ENCODE data around the gene INS.

INS gene

DNA sequence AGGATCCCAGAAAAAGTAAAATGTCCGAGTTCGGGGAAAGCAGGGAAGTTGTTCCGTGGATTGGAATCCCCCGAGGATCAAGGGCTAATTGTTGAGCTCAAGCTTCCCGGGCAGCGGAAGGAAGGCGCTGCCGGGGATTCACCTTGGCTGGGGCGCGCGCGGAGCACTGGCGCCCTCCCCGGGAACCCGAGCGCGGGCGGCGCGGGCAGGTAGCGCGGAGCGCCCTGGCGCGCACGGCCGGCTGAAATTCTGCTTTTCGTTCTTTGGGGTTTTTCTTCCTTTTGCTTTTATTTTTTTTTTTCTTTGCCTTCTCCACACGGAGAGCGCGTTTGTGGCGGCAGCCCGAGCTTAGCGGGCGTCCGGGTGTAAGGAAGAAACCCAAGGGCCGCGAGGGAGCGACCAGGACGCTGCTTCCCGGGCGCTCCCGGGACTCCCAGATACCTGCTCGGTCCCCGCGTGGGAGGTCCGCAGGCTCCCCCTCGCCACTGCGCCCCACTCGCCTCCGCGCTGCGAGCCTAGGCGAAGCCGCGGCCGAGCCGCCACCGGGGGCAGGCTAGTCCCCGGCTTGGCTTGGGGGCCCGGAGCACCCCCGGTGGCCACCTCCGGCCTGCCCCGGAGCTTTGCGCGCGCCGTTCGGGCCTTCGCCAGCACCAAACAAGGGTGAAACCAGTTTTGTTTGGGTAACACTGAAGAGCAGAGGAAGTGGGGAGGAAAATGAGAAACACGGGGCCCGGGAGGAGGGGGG lies 17.0 kb downstream of the INS start:
- no peak for DNase-seq

DNA sequence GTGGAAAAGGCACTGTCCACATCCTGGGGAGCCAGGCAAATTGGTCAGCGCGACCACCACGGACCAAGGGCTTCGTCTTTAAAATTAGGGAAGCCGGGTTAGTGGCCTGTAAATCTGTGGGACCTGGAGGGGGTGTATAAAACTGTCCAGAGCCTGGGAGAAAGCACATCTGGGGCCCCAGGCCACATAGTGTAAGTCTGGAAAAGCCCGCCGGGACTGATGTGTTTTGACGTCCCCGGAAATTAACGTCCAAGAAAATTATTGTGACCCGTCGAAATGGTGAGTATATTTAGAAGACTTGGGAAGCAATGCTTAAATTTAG lies 17.6 kb downstream of the INS start:
- no peak for DNase-seq

DNA sequence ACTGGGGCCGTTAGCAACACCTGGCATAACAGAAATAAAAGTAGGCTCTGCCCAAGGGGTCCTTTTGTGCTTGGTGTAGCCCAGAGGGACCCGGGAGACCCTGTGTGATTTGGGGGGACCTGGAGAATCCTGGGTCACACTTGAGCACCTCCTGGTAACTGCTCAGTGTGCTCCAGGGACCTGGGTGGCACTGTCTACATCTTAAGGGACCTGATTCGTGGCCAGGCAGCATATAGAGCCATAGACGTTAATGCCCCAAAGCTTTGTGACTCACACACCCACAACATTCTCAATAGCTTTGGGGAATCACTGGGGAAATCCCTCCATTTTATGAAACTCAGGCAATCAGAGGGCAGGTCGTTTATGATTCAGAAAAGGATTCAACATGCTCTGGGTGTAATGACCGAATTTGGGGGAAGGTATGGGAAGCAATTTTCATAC lies 18.2 kb downstream of the INS start:
- DNase-seq: no peak

DNA sequence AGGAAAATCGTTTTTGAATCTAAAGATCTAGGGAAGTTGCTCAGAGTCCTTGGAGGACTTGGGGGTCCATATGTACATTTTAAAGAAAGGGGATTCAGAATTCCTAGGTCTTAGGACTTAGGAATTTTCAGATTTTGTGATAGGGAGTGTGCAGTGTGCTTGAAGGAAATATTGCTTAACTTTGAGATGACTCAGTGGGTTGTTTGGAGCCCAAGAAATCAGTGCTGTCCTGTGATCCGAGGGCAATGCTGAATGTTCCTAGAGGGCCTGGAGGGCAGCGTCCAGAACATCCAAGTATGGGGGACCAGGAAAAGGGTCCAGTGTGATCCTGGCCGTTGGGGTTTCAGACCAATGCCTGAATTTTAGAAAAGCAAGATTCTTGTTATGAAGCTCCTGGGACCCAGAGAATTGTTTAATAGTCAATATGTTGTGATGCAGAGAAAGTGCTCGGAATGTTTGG lies 18.7 kb downstream of the INS start:
- no peak for DNase-seq

DNA sequence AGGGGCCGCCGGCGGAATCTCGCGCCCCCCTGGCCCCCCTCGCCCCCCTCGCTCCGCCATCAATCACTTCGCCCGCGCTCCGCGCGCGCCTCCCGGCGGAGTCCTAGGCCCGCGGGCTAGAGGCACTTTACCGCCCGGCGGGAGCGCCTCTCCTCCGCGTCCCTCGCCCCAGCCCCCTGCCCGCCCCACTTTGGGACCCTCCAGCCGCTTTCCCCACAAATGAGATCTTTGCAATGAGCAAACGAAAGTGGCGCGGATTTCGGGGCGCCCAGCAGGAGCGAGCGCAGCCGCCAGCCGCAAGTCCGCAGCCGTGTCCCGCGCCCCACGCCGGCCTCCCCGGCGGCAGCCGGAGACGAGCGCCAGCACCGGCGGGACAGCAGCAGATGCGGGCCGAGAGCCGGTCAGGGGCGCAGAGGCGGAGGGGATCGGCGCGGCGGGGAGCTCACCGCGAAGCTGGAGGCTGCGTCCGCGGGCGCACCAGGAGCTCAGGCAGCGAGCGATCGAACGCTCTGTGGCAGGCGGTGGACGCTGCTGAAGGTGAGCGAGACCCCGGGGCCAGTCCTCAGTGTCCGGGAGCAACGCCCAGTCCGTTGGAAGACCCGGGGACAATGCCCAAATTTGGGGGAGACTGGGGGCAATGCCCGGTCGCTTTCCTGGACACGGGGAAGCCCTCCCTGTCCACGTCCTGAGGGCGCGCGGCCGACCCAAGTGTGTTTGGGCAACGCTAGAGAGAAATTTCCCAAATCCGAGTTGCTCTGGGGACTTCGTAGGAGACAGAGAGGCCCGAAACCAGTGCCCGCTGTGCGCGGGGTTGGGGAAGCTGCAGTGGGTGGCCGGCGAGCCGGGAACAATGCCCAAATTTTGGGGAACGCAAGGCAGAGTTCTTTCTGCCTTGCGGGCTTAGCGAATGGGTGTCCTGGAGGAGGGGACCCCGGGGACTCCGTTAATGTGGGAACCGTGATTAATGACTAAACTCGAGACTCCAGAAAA lies 20.3 kb downstream of the INS start:
- DNase-seq: no peak

DNA sequence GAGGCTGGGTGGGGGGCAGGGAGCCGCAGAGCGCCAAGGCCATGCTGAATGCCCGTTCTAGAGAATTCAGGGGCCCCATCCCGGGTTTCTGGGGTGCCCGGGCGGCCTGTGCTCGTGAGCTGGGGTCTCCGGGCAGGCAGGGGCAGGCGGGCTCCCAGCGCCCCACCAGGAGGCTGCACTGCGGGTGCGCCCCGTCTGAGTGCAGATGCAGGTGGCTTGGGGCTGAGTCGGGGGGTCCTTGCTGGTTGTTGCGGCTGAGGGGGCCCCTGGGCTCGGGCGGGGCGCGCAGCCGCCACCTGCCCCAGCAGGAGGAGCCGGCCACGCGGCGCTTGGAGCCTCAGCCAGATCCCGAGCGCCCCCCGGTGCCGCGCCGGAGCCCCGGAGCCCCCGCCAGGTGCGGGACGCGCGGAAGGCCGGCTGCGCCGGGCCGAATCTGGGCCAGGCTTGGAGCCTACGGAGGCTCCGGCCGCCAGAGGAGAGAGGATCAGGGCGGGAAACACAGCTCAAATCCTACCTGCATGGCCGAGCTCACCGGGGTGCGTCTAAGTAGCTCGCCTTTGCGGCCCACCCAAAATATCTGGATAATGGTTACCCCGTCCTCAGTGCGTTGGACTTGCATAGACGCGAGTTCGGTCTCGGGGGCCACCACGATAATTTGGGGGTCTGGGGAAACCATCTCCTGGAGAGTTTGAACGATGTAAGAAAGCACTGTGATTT lies 21.2 kb downstream of the INS start:
- DNase-seq: no peak

DNA sequence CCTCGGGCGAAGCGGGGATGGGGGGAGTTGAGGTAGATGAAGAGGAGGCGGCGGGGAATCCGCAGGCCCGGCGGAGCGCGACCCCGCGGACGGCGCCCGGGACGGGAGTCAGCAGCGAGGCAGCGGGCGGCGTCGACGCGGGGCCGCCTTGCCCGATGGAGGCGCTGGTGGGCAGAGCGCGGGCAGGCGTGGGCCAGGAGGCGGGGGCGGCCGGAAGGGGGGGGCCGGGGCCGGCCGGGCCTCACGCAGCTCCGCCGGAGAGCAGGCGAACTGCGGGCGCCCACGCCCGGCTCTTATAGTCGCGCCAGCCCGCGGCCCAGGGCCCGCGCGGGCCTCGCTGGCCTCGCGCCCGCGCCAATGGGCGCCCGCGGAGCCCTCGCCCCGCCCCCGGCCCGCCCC lies 21.9 kb downstream of the INS start, which contains the start of gene IGF2:
IGF2 (minus strand) TSS at position 267 of the 399 bp plus-strand sequence. CDS start 3,866 bp downstream, outside the sequence.
- no peak for DNase-seq

DNA sequence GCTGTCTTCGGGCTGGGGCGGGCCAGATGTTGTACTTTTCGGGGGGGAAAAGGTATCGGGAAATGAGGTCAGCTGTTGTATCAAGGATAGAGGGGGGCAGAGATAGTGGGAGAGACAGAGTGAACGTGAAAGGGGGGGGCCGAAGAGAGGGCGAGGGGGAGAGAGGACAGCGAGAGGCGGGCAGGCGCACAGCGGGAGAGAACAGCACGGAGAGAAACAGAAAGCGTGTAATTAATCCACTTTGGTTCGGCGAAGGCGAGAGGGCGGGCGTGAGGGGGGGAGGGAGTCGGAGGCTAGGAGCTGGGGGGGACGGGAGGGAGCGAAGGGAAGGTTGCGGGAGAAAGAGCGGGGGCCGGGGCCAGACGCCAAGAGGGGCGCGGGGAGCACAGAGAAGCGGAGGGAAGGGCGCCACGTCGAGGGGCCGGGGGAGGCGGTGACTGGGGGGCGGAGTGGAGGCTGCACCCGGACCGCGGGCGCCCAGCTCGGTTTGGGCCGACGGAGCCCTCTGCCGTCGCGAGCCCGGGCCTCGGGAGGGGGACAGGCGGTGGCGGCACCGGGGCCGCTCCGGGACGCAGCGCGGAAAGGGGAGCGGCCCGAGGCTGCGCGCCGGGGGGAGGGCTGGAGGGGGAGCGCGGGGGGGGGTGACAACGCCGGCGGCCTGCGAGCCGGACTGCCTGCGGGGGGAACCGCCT lies 22.4 kb downstream of the INS start:
- DNase-seq: no peak

DNA sequence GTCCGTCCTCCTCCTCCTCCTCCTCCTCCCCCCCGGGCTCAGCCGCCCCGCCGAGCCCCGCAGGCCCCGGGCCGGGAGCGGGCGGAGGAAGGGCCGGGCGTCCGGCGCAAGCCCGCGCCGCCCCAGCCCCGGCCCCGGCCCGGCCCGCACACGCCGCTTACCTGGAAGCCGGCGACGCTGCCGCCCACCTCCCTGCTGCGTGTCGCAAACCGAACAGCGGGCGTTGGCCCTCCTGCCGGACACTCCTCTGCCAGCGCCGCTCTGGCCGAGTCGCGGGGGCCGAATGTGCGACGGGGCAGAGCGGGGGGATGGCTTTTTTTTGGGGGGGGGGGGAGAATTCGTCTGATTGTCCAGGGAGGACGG lies 23.0 kb downstream of the INS start:
- no peak for DNase-seq

DNA sequence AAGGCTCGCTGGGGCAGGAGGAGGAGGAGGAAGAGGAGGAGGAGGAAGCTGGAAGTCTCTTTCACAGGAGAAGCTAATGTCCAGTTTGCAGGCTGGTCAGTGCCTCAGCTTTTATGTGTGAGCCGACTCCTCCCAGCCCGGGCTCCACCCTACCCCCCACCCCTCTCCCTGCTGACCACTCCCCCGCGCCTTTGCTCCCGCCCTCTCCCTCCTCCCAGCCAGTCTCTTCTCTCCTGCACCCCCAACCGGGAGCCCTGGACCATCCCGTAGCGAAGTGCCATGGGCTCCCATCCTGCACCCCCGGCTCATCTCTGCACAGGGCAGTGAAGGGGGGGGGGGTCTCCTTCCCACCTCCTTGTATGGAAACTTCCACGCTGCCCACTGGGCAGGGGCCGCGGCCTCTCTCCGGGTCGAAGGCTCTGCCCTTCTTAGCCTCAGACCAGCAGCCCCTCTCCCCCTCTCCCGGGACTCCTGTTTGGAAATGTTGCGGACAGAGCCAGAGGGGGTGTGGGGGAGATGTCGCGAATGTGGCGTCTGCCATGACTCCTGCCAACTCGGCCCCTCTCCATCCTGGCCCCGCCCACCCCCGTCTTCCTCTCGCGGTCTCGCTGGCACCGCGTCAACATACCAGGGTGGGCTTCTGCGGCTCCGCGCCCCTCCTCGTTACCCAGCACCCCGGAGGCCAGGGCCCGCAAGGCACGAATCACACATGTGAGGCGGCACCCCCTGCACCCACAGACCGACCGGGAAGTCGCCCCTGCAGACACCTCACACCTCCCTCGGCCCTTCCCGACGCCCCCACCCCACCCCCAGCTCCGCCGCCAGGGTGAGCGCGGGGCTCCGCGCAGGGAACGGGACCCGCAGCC lies 23.6 kb downstream of the INS start:
- no peak for DNase-seq

DNA sequence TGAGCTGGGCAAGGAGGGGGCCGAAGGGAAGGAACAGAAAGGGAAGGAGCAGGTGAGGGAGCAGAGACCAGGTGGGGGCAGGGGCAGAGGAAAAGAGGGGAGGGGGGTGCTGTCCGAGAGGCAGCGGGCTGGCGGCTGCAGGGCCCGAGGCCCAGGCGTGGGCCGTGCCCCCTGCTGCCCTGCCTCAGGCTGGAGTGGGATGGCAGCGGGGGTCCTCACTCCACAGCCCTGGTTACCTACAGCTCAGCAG lies 24.1 kb downstream of the INS start:
- DNase-seq: no peak

DNA sequence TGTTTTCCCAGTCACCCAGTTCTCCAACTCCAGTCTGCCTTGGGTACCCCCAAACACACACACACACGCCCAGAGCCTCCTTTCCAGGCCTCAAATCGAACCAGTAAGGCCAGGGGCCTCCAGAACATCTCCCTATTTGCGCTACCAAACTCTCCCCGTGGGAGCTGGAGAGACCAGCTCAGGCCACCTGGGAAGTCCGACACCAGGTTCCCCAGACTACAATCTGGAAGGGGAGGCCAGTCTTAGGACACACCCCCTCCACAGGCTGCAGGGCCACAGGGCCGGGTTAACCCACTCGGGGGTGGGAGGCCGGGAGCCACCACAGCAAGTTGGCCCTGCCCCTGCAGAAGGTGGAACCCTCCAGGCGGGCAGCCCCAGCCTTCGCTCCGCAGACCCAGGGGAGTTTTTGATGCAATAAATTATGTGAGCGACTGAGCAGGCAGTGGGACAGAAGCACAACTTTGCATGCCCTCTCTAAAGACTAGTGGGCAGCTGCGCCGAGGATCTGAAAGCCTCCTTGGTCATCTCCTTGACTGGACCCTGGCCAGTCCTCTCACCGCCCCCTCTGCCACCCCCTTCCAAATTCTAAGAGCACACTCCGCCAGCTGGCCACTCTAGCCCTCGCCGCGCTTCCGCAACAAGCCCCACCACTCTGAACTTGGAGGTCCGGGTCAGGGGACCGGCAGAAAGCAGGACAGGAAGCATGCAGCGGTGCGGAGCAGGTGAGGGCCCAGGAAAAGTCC lies 24.6 kb downstream of the INS start:
- no peak for DNase-seq

DNA sequence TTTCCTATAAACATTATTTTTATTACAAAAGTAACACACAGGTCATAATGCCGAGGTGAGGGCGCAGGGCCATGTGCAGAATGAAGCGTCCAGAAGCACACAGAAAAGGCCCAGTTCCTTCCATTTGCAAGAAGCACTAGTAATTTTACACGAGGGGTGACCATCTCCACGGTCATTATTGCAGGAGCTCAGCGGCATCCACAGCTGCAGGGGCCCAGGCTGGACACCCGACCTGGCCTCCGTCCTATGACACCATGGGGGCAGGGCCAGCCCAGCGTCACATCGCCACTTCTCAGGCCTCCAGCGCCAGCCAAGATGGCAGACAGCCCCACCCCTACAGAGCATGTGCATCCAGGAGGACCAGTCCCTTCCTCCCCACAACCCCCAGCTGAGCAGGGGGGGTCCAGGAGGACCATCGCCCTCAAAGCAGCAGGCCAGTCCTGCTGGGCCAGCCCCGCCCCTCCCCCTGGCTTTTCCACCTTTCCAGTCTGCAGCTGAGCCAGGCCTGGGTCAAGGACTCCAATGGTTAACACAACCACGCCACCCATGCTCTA lies 25.3 kb downstream of the INS start:
- no peak for DNase-seq

DNA sequence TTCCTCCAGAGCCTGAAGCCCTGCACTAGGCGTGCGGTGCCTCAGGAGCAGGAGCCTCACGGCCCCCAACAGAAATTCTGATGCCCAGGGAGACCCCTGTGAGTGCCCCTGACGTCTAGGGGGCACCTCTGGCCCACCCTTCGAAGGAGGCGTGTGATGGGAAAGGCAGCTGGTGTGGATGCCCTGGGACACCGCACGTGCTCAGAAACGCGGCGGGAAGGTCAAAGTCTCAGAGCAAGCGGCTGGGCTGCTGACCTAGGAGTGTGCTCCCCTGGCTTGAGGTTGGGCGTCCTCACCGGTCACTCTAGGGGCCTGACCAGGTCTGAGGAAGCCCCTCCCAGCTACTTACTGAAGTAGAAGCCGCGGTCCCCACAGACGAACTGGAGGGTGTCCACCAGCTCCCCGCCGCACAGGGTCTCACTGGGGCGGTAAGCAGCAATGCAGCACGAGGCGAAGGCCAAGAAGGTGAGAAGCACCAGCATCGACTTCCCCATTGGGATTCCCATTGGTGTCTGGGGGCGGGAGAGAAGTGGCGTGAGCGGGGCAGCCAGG lies 25.9 kb downstream of the INS start:
- no peak for DNase-seq

DNA sequence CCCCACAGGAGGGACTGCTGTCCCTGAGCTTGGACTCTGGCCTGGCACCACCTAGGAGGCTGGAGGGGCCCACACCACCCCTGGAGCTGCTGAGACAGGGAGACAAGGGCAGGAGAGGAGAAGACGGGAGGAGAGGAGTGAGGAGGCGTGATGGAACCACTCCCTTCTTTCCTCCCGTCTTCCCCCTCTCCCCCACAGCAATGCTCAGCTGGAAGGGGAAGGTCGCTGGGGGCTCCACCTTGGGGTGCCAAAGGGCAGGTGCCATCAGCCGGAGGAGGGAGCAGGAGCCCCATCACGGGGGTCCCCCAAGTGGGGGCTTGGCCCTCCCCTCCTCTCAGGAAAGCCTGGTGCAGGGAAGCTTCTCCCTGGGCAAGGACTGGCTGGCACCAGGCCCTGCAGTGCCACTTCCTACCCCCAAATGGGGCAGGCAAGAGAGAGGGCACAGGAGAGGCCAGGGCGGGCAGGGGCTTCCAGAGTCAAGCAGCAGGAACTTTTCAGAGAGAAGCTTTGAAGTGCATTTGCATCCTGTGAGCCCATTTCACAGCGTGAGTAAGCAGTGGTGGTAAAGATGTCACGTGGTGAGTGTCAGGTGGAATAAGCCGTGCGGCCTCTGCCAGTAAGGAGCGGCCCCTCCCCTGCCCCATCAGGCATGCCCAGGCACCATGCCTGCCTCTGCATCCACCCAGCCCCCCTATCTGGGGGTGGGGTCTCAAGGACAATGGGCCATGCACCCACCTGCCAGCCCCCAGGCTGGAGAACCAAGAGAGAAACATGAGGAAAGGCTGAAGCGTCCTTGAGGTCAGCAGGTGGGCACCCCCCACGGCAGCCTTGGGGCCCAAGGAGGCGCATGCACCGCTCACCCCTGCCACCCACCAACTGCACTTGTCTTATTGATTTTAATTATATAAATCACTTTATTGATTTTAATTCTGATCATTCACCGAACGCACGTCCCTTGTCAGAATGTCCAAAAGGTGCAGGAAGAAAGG lies 26.7 kb downstream of the INS start:
- DNase-seq: no peak

DNA sequence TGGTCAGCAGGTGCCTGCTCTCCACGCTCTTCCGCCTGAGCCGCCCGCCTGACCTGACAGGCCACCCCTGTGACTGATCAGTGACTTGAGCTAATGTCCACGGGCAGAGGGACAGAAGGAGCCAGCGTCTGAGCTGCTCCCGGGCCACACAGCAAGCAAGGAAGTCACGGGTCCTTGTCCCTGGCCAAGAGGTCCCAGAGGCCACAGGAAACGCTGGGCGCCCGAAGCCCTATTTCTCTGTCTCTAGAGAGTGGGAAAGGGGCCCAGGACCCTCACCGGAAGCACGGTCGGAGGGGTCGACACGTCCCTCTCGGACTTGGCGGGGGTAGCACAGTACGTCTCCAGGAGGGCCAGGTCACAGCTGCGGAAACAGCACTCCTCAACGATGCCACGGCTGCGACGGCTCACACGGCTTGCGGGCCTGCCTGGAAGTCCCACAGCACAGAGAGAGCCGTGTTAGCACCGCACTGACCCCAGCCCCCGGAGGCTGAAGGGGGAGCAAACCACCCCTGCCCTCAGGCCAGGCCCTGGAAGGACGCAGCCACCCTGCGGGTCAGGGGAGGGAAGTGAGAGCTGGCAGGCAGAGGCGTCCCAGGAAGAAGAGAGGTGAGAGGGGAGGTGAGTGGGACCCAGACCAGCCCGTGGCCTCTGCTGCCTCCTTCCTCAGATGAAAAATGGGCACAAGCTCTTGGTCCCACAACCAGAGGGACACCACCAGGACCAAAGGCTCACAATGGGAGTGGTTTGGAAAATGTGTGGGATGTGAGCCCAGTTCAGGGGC lies 27.6 kb downstream of the INS start:
- DNase-seq: no peak

DNA sequence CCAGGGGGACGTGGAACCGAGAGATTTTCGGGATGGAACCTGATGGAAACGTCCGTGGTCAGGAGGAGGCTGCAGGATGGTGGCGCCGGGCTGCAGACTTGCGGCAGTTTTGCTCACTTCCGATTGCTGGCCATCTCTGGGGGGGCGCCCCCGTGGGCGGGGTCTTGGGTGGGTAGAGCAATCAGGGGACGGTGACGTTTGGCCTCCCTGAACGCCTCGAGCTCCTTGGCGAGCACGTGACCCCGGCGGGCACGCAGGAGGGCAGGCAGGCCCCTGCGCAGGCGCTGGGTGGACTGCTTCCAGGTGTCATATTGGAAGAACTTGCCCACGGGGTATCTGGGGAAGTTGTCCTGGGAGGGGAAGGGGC lies 28.2 kb downstream of the INS start:
- DNase-seq: no peak

DNA sequence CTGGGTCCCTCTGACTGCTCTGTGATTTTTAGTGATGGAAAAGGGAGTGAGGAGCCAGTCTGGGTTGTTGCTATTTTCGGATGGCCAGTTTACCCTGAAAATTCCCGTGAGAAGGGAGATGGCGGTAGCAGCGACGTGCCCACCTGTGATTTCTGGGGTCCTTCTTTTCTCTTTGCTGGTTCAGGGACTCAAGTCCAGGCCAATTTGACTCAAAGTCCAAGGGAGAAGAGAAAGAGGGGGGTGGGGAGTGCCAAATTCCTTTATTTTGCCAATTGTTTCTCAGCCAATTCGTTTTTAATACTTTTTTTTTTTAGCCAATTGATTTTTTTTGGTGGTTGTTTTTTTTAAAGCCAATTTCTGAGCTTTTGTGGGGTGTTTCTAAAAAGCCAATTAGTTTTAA lies 28.8 kb downstream of the INS start:
- no peak for DNase-seq
